HuH-7 (cell line): ENCODE data around the gene FOXP1.

Source experiments
- DNase-seq: peaks from one replicate; pipeline ENCODE4 v3.0.0; 2011; ENCODE audit warnings: low spot score

The FOXP1 gene

DNA sequence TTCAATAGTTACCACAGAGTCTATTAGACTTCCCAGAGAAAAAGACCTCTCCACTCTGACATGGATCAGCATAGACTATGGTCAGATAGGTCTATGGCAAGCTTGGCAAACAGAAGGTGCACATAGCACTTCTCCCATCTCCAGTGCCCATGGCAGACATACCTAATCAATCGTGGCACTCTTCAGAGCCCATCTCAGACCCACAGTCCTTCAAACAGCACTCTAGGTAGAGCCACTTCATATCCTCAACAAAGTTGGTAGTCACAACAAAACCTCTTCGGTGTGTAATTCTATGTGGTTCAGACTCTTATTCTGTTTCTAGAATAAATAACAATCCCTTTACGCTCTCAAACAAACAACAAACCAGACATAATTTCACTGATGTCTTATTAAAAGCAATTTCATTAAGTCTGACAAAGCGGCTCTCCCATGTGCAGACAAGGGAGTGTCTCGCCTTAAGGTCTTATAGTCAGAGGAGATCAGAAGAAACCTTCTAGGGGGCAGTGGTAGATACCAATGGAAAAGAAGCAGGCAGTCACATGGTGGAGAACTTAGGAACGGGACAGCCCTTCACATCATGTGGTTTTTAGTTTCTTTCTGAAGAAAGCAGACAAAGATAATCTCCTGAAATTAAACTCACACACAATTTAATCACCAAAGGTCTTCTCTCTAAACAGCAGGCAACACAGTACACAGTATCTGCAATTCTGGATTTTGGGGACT is 483.4 kb downstream of the FOXP1 start:
- DNase-seq, result no peak

DNA sequence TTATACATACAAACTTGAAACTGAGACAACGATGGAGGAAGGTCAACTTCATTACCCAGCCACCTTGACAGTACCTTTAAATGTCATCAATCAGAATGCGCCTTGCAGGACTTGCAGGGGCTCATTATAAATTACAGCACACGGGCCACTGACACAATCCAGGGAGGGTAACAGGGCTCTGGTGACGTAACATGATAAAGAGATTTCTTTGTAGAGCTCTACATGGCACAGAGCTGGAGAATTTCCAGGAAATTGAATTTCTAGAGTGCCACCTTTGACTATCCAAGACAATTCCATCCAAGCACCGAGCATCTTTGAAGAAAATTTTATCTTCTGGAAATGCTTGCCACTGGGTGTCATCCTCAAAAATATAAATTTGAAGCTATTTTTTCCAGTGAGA is 486.0 kb downstream of the FOXP1 start:
- DNase-seq, result no peak

DNA sequence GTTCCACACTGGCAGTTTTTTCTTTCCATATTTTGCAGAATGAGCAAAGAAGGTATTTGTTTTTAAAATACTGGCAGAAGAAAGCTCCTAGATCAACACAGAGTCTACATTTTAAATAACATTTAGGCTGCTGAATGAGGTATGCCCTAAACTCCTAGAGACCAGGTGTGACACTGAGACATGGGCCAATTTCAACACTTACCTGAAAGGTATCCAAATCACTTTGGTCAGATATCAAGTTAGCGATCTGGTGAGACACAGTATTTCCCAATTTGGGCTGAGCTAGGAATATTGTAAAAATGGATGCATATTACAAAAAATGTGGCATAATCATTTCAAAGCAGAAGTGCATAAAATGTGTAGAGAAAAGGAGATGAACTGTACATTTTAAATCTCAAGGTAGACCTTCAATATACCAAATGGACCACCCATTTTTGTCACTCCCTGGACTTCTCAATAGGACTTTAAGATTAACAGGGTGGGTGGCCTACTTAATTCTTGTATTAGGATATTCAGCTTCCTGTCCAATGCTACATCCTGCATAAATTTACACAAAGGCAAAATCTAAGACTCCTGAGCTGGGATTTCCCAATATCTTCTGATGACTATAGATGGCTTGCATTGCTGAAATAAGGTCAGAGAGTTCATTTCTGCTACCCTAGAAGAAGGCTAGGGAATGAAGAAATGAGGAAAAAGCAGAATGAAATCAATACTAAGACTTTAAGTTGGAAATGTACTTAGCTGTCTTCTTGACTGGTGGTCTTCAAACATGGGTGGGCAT is 487.8 kb downstream of the FOXP1 start:
- no peak for DNase-seq

DNA sequence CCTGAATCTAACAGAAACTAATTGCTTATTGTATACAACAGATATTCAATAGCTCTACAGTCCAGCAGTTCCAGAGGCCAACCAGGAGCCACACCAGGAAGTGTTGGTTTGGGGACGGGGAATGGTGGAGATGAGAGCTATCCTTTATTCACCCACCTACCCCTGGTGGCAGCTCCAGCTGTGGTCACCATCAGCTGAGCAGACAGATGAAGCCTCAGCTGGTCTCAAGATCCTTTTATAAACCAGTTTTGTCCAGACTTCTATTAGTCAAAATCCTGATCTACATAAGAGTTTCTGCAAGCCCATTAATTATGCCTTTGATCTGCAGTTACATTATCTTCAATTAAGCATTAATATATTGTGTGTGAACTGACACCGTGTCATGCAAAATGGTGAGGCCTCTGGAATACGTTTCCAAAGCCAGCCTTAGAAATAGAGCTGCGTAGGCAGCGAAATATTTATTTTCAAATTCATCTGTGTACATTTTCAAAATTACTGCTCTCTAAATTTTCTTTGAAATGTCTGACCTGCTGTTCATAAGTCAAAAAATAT is 488.8 kb downstream of the FOXP1 start:
- DNase-seq, result no peak

- no peak for DNase-seq
These were observed 490.9 kb downstream of the FOXP1 start for GRCh38 chr3:71092665-71093064.

DNA sequence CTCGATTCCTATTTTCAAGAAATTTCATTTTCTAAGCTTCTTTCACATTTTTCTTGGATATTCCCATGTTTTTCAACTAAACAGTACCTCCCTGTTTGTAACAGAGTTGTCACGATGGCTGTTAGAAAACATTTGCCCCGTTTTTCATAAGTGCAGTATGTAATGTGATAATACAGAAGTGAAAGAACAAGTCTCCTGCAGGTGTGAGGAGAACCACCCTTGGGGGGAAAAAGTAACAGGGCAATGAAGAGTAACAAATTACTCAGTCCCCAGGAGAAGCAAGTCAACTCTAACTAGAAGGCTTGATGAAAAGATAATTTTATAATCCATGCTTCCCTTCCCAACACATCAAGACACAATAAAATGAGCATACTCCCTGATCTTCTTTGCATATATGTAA is 493.3 kb downstream of the FOXP1 start:
- DNase-seq, result no peak

GRCh38 chr3:71089271-71089847 is 494.2 kb downstream of the FOXP1 start:
- DNase-seq, result no peak

- DNase-seq, result no peak
These were observed 494.8 kb downstream of the FOXP1 start for GRCh38 chr3:71088742-71089141.

DNA sequence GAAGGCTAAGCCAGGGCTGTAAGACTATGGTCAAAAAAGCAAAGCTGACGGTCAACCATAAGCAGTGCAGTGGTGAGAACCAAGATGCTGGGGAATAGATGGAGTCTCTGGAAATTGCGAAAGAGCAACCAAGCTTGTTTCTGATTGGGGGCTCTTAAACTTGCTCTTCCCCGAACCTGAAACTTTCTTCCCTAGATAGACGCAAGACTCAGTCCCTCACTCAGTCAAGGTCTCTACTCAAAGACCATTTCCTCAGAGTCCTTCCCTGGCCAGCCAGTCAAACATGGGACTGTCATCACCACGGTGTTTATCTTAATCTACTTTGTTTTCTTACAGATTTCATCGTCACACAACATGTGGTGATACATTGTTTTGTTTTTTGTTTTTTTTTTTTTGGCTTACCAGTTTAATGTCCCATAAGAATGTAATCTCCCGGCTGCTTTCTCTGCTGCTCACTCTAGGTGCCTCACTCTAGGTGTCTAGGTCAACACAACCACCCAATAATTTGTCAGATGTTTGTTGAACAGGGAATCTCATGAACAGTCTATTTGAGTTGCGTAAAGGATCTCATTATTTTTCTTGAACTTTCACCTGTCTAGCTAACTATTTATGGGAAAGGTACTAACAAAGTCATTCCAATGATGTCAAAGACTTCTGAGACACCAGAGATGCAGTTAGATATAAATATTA is 495.4 kb downstream of the FOXP1 start:
- no peak for DNase-seq

DNA sequence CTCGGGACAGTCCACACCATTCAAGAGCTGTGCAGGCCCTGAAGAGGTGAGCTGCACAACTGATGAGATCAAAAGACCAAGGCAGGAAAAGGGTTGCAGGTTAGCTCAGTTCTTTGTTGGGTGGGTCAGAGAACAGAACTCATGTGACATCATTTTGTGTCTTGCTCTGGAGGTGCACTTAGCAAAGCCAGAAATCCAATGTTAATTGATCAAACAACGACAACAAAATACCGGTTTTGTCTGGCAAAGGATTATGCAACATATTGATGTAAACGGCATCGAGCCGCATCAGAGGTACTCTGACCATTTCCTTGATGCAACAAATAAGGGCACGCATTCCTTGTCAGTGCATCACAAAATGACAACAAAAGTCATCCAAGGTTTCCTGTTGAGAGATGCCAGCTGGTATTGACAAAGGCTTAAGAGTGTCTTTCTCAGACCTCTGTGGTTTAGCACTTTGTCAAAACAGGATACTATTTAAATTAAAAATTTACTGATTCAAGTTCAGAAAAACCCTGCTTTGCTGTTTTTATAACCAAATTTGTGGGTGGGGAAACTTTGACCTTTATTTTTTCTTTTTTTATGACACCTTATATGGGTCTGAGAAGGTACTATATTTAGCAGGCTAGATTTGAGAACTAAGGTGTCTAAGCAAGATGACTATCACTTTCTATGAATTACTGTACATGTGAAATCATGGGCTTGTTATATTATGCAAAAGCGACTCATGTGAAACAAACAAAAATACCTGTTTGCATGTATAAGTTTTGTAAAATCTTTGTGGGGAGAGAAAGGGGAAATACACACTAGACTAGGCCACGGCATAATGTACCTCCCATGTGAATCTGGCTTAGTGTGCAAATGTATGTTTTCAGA is 496.1 kb downstream of the FOXP1 start:
- DNase-seq, result no peak

- DNase-seq, result no peak
These were observed 496.8 kb downstream of the FOXP1 start for GRCh38 chr3:71086777-71087142.

DNA sequence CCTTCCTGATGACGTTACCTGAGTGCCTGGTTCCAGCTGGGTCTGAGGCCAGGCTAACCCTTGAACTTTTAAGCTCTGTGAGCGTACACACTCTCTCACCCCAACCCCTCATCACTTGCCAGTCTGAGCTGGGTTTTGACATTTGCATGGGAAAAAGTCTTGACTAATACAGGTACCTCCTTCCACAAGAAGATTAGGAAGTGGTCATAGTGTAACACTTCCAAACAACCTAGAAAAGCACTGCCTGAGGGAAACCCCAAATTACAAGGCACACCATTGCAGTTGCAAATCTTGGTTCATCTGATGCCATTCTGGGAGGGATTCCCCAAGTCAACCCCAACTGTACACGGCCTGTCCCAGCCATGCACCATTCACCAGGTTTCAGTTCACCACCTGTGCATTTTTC is 499.8 kb downstream of the FOXP1 start:
- no peak for DNase-seq

GRCh38 chr3:71082833-71083232 is 500.7 kb downstream of the FOXP1 start:
- DNase-seq, result no peak

- no peak for DNase-seq
These were observed 502.9 kb downstream of the FOXP1 start for GRCh38 chr3:71080517-71081083.

DNA sequence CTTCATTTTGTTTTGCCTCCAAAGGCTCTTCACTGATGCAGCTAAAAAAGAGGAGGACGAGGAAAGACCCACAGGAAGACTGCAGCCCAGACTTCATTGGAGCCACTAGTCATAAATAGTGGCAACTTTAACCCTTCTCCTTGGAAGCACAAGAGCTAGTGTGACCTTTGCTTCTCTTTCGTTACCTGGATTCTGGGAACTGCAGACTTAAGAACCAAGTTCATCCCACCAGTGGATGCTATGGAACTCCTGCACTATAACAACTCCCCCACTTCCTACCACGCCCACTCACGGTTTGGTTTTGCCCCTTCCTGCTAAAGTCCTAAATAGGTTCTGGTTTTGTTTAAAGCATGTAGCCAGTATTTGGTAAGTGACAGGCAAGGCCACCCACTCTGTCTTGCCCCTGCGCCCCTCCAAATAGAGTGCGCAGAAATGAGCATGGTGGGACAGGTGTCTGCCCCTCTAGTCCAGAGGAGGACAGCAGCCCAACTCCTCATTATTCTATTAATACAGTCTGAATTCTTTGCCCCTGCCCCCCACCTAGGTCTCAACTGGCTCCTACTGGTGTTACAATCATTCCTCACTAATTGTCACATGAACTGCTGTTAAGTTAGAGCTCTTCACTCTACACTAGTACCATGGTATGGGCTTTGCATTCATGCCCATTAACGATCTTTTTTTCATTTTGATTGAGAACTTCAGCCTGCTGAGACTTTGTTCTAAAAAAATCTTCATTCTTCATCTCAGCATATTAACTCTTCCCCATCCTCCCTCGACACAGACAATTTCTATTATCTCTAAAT is 504.6 kb downstream of the FOXP1 start:
- DNase-seq, result no peak

GRCh38 chr3:71078199-71078598 is 505.3 kb downstream of the FOXP1 start:
- no peak for DNase-seq

GRCh38 chr3:71077070-71077469 is 506.5 kb downstream of the FOXP1 start:
- DNase-seq, result no peak

GRCh38 chr3:71076361-71077002 is 507.0 kb downstream of the FOXP1 start:
- DNase-seq, result no peak

- no peak for DNase-seq
These were observed 508.0 kb downstream of the FOXP1 start for GRCh38 chr3:71075494-71075893.

- DNase-seq, result no peak
These were observed 509.1 kb downstream of the FOXP1 start for GRCh38 chr3:71074423-71074822.
